Chondrocyte (in vitro differentiated cells): ENCODE measurements around the gene EXOC3L2. TPM values are rescaled to one million over a fixed set of nuclear protein-coding genes. Genes with fewer than 3 reads are reported as not detected.

Source experiments
- DNase-seq: peaks from one replicate; pipeline ENCODE4 v3.0.0; 2021; ENCODE audit warnings: mixed read lengths, low spot score
- H3K27ac Mint-ChIP-seq: one replicate; pipeline ENCODE4 v1.8.0; 2021; ENCODE audit warnings: mild to moderate bottlenecking, moderate library complexity, mixed read lengths; ENCODE audit not compliant: unreplicated experiment
- H3K27me3 Mint-ChIP-seq: 2 replicates; pipeline ENCODE4 v1.8.0; 2021; ENCODE audit warnings: low read depth, mixed read lengths
- H3K36me3 Mint-ChIP-seq: 2 replicates; pipeline ENCODE4 v1.8.0; 2021; ENCODE audit warnings: low read depth, mixed read lengths
- H3K4me1 Mint-ChIP-seq: 2 replicates; pipeline ENCODE4 v1.8.0; 2021; ENCODE audit warnings: low read depth, mild to moderate bottlenecking, mixed read lengths
- H3K4me3 Mint-ChIP-seq: one replicate; pipeline ENCODE4 v1.8.0; 2021; ENCODE audit warnings: mild to moderate bottlenecking, moderate library complexity, mixed read lengths; ENCODE audit not compliant: unreplicated experiment
- H3K9me3 Mint-ChIP-seq: 2 replicates; pipeline ENCODE4 v1.8.0; 2021; ENCODE audit warnings: low read depth, mixed read lengths
- total RNA-seq: library from RNA; stranded (reverse); gene quantifications from 3 replicates; pipeline ENCODE4 v1.2.1, GENCODE V29; 2021
- TF ChIP-seq, protein P1 (sequence below): fragments of 200-600 bp; sonication (generic); IDR thresholded peaks from 2 replicates; pipeline ENCODE4 v1.5.0; 2021; ENCODE audit warnings: antibody characterized with exemption, mild to moderate bottlenecking, moderate library complexity

Gene EXOC3L2
- total RNA-seq, 1 donor from 2014 or later = 0.37 TPM

GRCh38 chr19:45179072-45179891, 65.9 kb downstream of the EXOC3L2 start:
- peaks cover 4% of the 10 kb centered on the region for H3K36me3 Mint-ChIP-seq
- TF ChIP-seq, protein P1, sequence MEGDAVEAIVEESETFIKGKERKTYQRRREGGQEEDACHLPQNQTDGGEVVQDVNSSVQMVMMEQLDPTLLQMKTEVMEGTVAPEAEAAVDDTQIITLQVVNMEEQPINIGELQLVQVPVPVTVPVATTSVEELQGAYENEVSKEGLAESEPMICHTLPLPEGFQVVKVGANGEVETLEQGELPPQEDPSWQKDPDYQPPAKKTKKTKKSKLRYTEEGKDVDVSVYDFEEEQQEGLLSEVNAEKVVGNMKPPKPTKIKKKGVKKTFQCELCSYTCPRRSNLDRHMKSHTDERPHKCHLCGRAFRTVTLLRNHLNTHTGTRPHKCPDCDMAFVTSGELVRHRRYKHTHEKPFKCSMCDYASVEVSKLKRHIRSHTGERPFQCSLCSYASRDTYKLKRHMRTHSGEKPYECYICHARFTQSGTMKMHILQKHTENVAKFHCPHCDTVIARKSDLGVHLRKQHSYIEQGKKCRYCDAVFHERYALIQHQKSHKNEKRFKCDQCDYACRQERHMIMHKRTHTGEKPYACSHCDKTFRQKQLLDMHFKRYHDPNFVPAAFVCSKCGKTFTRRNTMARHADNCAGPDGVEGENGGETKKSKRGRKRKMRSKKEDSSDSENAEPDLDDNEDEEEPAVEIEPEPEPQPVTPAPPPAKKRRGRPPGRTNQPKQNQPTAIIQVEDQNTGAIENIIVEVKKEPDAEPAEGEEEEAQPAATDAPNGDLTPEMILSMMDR = no peak
- no peak for DNase-seq
- H3K27ac Mint-ChIP-seq = peak overlapping the region; percentile 99
- H3K9me3 Mint-ChIP-seq = no peaks in the 10 kb centered on the region
- no peaks in the 10 kb centered on the region for H3K27me3 Mint-ChIP-seq
- peaks cover 33% of the 10 kb centered on the region for H3K4me1 Mint-ChIP-seq
- peak overlapping the region; percentile 92 for H3K4me3 Mint-ChIP-seq

- DNase-seq = peak; percentile 100
- TF ChIP-seq, protein P1 = peak; percentile 75
- Mint-ChIP-seq H3K27ac (peak within 1 kb of the TSS; percentile 99), H3K4me3 (peak within 1 kb of the TSS; percentile 92), H3K27me3 (no peaks in the 10 kb centered on the region), H3K9me3 (no peaks in the 10 kb centered on the region), H3K4me1 (peaks cover 33% of the 10 kb centered on the region), H3K36me3 (peaks cover 4% of the 10 kb centered on the region)
Observed at GRCh38 chr19:45178262-45179071, 66.7 kb downstream of the EXOC3L2 start, which contains the start of gene BLOC1S3. TSS of gene BLOC1S3 (plus strand) at chr19:45178784. CDS start at chr19:45179297, 513 bp downstream.

- Mint-ChIP-seq H3K9me3 (no peaks in the 10 kb centered on the region), H3K4me1 (peaks cover 33% of the 10 kb centered on the region), H3K36me3 (peaks cover 3% of the 10 kb centered on the region), H3K27me3 (no peaks in the 10 kb centered on the region), H3K27ac (peak within 1 kb of the TSS; percentile 99), H3K4me3 (peak within 1 kb of the TSS; percentile 92)
- TF ChIP-seq, protein P1 = no peak
- DNase-seq = no peak
Observed at GRCh38 chr19:45177817-45178261, 67.4 kb downstream of the EXOC3L2 start, which contains the start of gene TRAPPC6A. TSS of gene TRAPPC6A (minus strand) at chr19:45178237. CDS start at chr19:45178218, 19 bp downstream.

DNA sequence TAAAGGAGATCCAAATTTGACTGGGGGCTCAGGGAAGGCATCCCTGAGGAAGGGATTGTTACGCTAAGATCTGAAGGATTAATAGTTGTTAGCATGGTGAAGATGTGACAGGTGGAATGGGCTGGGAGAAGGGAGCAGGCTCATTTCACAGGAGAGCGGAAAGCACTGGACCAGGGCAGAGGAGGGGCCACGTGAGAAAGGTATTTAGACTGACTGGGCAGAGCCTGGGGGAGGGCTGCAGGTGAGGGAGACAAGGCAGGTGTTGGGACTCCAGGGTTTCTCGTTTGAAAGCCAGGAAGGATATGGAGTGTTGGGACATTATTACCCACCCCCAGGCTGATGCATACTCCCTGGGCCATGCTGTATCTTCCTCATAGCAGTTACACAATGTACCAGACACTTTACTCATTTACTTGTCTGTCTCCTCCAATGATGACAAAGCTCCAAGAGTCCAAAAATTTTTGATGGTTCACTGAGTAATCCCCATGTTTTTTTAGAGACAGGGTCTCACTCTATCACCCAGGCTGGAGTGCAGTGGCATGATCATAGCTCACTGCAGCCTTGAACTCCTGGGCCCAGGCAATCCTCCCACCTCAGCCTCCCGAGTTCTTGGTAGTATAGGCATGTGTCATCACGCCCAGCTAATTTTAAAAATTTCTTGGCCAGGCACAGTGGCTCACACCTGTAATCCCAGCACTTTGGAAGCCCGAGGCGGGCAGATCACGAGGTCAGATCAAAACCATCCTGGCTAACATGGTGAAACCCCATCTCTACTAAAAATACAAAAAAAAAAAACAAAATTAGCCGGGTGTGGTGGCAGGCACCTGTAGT, 69.5 kb downstream of the EXOC3L2 start:
- no peak for DNase-seq
- H3K4me3 Mint-ChIP-seq = no peak overlapping the region
- no peaks in the 10 kb centered on the region for H3K36me3 Mint-ChIP-seq
- H3K9me3 Mint-ChIP-seq = no peaks in the 10 kb centered on the region
- TF ChIP-seq, protein P1 = no peak
- H3K27me3 Mint-ChIP-seq = no peaks in the 10 kb centered on the region
- peaks cover 21% of the 10 kb centered on the region for H3K4me1 Mint-ChIP-seq
- no peak overlapping the region for H3K27ac Mint-ChIP-seq
